Caki2 (cell line): Measurements from ENCODE around the gene USP15. TPM values are rescaled to one million over a fixed set of nuclear protein-coding genes. Genes with fewer than 3 reads are reported as not detected.
"Not testable (repeated sequence)": the region's sequence is repeated elsewhere in the genome, so short reads cannot be mapped to it uniquely, and the experiment has no call there.

Experiments used
- DNase-seq: peaks from one replicate; pipeline ENCODE4 v3.0.0-alpha.2; 2015; ENCODE audit warnings: low read depth
- in situ Hi-C: cut with HindIII; loops from 2 replicates; pipeline ENCODE4 v1.10.0; 2016; ENCODE audit warnings: low sequenced_read_pairs, low pct_unique_long_range_greater_than_20kb, mixed read lengths
- total RNA-seq: library from RNA; depleted of rRNA; stranded (reverse); fragments of >200 nt; shearing (Covaris generic); gene quantifications from 2 replicates; pipeline ENCODE4 v1.2.3, GENCODE V29; 2014; ENCODE audit warnings: low replicate concordance

Gene USP15
- total RNA-seq, 1 experiment from 2014 or later, result 13.1 TPM

DNA sequence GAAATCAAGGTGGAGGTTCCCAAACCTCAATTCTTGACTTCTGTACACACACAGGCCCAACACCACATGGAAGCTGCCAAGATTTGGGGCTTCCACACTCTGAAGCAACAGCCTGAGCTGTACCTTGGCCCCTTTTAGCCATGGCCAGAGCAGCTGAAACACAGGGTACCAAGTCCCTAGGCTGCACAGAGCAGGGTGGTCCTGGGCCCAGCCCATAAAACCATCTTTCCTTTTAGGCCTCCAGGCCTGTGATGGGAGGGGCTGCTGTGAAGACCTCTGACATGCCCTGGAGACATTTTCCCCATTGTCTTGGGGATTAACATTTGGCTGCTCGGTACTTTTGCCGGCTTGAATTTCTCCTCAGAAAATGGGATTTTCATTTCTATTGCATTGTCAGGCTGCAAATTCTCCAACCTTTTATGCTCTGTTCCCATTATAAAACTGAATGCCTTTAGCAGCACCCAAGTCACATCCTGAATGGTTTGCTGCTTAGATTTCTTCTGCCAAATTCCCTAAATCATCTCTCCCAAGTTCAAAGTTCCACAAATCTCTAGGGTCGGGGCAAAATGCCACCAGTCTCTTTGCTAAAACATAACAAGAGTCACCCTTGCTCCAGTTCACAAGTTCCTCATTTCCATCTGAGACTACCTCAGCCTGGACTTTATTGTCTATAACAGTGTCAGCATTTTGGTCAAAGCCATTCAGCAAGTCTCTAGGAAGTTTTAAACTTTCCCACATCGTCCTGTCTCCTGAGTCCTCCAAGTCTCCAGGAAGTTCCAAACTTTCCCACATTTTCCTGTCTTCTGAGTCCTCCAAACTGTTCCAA, 84.7 kb downstream of the USP15 start:
- DNase-seq, in situ Hi-C loops: not testable (repeated sequence)

DNA sequence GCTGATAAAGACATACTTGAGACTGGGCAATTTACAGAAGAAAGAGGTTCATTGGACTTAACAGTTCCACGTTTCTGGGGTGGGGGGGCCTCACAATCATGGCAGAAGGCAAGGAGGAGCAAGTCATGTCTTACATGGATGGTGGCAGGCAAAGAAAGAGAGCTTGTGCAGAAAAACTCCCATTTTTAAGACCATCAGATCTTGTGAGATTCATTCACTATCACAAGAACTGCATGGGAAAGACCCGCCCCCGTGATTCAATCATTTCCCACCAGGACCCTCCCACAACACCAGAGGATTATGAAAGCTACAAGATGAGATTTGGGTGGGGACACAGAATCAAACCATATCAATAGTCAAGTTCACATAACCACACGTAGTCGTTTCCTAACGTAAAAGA, 85.5 kb downstream of the USP15 start:
- in situ Hi-C loops, result no loop called here
- no peak for DNase-seq

DNA sequence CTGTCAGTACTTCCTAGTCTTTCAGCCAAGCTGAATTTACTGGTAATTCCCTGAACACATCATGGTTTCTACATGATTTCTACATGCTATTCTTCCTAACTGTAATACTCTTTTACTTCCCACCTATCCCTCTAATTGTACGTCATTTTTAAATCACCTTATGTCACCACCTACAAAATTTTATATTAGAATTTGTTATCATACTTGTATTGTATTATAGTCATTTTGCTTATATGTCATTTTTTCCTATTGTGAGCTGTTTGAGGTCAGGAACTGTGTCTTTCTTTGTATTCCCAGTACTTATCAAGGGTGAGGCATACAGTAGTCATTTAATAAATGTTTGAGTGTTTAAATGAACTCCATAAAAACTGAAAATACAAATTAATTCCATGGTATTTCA, 86.6 kb downstream of the USP15 start:
- in situ Hi-C loops, result no loop called here
- no peak for DNase-seq

- in situ Hi-C loops, result no loop called here
- DNase-seq, result no peak
Observed at GRCh38 chr12:62347922-62348650, 87.9 kb downstream of the USP15 start.

GRCh38 chr12:62350554-62350953, 90.3 kb downstream of the USP15 start:
- in situ Hi-C loops, result no loop called here

GRCh38 chr12:62351326-62351725, 91.1 kb downstream of the USP15 start:
- in situ Hi-C loops, result no loop called here
- DNase-seq, result no peak

More at GRCh38 chr12:62350554-62350953, 90.3 kb downstream of the USP15 start:
- DNase-seq, result no peak

GRCh38 chr12:62361048-62361447, 100.8 kb downstream of the USP15 start:
- DNase-seq, result no peak
- in situ Hi-C loops, result no loop called here

DNA sequence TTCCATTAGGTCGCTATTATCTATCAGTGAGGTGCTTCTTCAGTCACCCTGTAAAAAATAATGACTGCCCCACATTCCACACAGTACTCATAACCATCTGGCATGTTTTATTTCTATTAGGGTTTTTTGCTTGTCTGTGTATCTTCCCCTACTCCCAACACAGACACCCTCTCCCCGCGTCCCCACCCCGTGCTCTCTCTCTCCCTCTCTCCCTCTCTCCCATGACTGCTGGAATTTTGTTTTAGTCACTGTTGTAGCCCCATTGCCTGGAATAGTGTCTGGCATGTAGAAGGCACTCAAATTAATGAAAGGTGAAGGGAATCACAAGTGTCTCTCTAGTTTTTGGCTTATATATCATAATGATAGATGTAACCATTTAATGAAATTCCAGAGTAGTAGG, 103.3 kb downstream of the USP15 start:
- in situ Hi-C loops, result no loop called here
- DNase-seq, result no peak

- DNase-seq, in situ Hi-C loops: not testable (repeated sequence)
Observed at GRCh38 chr12:62364697-62365096, 104.5 kb downstream of the USP15 start.

DNA sequence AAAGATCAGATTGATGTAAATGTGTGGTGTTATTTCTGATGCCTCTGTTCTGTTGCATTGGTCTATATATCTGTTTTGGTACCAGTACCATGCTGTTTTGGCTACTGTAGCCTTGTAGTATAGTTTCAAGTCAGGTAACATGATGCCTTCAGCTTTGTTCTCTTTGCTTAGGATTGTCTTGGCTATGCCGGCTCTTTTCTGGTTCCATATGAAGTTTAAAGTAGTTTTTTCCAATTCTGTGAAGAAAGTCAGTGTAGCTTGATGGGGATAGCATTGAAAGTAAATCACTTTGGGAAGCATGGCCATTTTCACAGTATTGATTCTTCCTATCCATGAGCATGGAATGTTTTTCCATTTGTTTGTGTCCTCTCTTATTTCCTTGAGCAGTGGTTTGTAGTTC, 105.6 kb downstream of the USP15 start:
- DNase-seq, in situ Hi-C loops: not testable (repeated sequence)

DNA sequence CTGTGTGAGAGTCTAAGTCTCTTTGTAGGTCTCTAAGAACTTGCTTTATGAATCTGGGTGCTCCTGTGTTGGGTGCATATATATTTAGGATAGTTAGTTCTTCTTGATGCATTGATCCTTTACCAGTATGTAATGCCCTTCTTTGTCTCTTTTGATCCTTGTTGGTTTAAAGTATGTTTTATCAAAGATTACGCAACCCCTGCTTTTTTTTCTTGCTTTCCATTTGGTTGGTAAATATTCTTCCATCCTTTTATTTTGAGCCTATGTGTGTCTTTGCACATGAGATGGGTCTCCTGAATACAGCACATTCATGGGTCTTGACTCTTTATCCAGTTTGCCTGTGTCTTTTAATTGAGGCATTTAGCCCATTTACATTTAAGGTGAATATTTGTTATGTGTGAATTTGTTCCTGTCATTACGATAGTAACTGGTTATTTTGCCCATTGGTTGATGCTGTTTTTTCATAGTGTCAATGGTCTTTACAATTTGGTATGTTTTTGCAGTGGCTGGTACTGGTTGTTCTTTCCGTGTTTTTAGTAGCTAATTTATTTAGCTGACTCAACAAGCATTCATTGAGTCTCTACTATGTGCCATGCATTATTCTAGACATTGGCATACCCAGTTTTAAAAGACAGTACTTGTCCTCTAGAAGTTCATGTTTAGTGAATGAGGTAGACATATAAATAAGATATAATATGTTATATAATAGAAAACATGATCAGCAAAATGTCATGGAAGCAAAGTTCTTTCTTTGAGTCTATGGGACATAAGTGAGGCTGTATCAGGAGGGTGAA, 108.4 kb downstream of the USP15 start:
- in situ Hi-C loops, DNase-seq: not testable (repeated sequence)

GRCh38 chr12:62370189-62370588, 110.0 kb downstream of the USP15 start:
- DNase-seq, result no peak
- in situ Hi-C loops, result no loop called here

DNA sequence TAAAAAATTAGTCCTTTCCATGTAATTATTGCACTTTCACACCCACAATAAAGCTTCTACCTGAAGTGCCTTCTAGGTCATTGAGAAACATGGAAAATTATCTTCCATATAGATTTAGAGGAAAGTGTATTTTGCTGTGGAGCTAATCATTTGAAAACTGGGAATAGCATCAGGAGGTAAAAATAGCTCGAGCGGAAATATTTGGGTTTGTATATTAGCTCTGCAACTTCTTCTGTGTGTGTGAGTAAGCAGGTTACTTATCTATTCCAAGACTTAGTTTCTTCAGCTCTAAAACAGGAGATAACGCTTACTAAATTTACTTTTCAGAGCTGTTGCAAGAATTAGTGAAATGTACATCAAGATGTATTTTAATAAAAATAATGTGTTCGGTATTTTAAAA, 111.5 kb downstream of the USP15 start:
- in situ Hi-C loops, result no loop called here
- no peak for DNase-seq

GRCh38 chr12:62372134-62372533, 111.9 kb downstream of the USP15 start:
- no peak for DNase-seq

GRCh38 chr12:62372825-62373224, 112.6 kb downstream of the USP15 start:
- DNase-seq, result no peak
- in situ Hi-C loops, result no loop called here

More at GRCh38 chr12:62372134-62372533, 111.9 kb downstream of the USP15 start:
- in situ Hi-C loops, result no loop called here

GRCh38 chr12:62375603-62376002, 115.4 kb downstream of the USP15 start:
- no peak for DNase-seq
- in situ Hi-C loops, result no loop called here

GRCh38 chr12:62379026-62379722, 119.0 kb downstream of the USP15 start:
- in situ Hi-C loops, result no loop called here
- no peak for DNase-seq

DNA sequence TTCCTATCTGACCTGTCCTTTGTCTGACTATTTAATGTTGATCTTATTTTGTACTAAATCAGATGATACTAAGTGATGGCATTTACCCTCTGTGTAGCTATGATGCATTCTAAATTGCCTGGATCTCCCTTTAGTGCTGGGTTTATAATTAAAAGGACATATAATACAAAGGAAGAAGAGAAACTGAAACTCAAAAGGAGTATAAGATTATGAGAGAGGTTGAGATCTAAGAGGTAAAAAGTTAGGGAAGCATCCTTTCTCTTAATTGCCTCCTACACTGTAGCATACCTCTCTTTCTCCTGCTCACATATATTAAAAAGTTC, 119.5 kb downstream of the USP15 start:
- no peak for DNase-seq

More for the DNA sequence above, 119.5 kb downstream of the USP15 start:
- in situ Hi-C loops, result no loop called here
